Ovary (tissue), 3 donors: ENCODE results near the gene ST8SIA4.

Source experiments
- CTCF ChIP-seq, 3 donors: fragments of 450-650 bp in 2 of 3; fragments of 200-600 bp in 1 of 3; IDR thresholded peaks; one replicate each; pipeline versions ENCODE4 v1.5.1 to v1.8.0; 2016 to 2022; ENCODE audit warnings: antibody characterized with exemption in 3 of 3, mild to moderate bottlenecking in 1 of 3
- POLR2A ChIP-seq: fragments of 450-650 bp; IDR thresholded peaks from one replicate; pipeline ENCODE4 v1.6.1; 2017; ENCODE audit warnings: antibody characterized with exemption, mild to moderate bottlenecking, moderate library complexity
- donor health status: DM: no; HTN: no; CAD: no.

GRCh38 chr5:100863739-100864138 is 39.3 kb downstream of the ST8SIA4 start:
- TF ChIP-seq CTCF (IDR thresholded peaks at IDR 0.05), result no peak
- no peak for TF ChIP-seq POLR2A
